ENCODE results near the gene STAM. TPM values are rescaled to one million over a fixed set of nuclear protein-coding genes. Genes with fewer than 3 reads are reported as not detected.

Gene STAM
- total RNA-seq, 1 experiment from 2014 or later, result 29.3 TPM

GRCh38 chr10:17624996-17625395 lies 19.0 kb upstream of the STAM start:
- TF ChIP-seq, protein P1, sequence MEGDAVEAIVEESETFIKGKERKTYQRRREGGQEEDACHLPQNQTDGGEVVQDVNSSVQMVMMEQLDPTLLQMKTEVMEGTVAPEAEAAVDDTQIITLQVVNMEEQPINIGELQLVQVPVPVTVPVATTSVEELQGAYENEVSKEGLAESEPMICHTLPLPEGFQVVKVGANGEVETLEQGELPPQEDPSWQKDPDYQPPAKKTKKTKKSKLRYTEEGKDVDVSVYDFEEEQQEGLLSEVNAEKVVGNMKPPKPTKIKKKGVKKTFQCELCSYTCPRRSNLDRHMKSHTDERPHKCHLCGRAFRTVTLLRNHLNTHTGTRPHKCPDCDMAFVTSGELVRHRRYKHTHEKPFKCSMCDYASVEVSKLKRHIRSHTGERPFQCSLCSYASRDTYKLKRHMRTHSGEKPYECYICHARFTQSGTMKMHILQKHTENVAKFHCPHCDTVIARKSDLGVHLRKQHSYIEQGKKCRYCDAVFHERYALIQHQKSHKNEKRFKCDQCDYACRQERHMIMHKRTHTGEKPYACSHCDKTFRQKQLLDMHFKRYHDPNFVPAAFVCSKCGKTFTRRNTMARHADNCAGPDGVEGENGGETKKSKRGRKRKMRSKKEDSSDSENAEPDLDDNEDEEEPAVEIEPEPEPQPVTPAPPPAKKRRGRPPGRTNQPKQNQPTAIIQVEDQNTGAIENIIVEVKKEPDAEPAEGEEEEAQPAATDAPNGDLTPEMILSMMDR (conservative IDR thresholded peaks at IDR 0.05), result no peak
- no peak overlapping the region for H4K91ac ChIP-seq (ENCODE audit: insufficient read length, low read depth, low read length)
- H3K14ac ChIP-seq (ENCODE audit: insufficient read depth, low read length), result no peak overlapping the region
- no peak overlapping the region for H3K18ac ChIP-seq (ENCODE audit: insufficient read length, low read depth, low read length)
- no peak for DNase-seq
- no peak overlapping the region for H3K4me2 ChIP-seq (ENCODE audit: insufficient read depth, insufficient read length, low read length)
- H3T11ph ChIP-seq (ENCODE audit: low read length), result no peak overlapping the region
- H3K27me3 ChIP-seq (ENCODE audit: insufficient read depth, low read length), result no peaks in the 10 kb centered on the region; the same call in 1 of the 2 replicates
- no peak overlapping the region for H2BK15ac ChIP-seq (ENCODE audit: low read depth, low read length)
- no peak overlapping the region for H4K8ac ChIP-seq (replicated peaks; ENCODE audit: insufficient read length, low read depth, low read length)
- H3K56ac ChIP-seq (ENCODE audit: insufficient read length, low read depth, low read length), result no peak overlapping the region
- no peak overlapping the region for H2BK5ac ChIP-seq (ENCODE audit: insufficient read length, low read length)
- H2BK12ac ChIP-seq (ENCODE audit: insufficient read length, low read depth, low read length), result no peak overlapping the region
- no peaks in the 10 kb centered on the region for H3K9me3 ChIP-seq (ENCODE audit: control insufficient read depth, low read depth, low read length)
- H3K79me2 ChIP-seq (ENCODE audit: insufficient read depth, low read length), result no peaks in the 10 kb centered on the region
- no peaks in the 10 kb centered on the region for H3K4me1 ChIP-seq (ENCODE audit: insufficient read depth, low read length)
- H3K4me3 Mint-ChIP-seq, result no peak overlapping the region
- H3K4me1 Mint-ChIP-seq, result peaks cover 0 to 3% of the 10 kb centered on the region in 2 experiments; a peak in 1 of 4 replicates
- H2AK5ac ChIP-seq (ENCODE audit: insufficient read length, low read length), result no peak overlapping the region
- no peak overlapping the region for H3K23ac ChIP-seq (ENCODE audit: insufficient read length, low read depth, low read length)
- H3K23me2 ChIP-seq (ENCODE audit: insufficient read length, low read depth, low read length, poor library complexity, severe bottlenecking), result no peaks in the 10 kb centered on the region
- no peak overlapping the region for H3K27ac Mint-ChIP-seq
- WGBS (ENCODE audit: extremely low coverage, insufficient read length, low lambda C conversion rate), result no CpG with 5 or more reads among the region's 3 CpGs
- no peak overlapping the region for H4K5ac ChIP-seq (ENCODE audit: insufficient read length, low read depth, low read length)
- peaks cover 4% of the 10 kb centered on the region; the same call in 1 of the 2 replicates for H3K27me3 Mint-ChIP-seq (ENCODE audit: low read depth)
- H3K9ac ChIP-seq (ENCODE audit: extremely low read depth, insufficient read length, low read length), result no peak overlapping the region
- no peak overlapping the region for H3K4ac ChIP-seq (ENCODE audit: low read depth, low read length)
- no peaks in the 10 kb centered on the region for H4K20me1 ChIP-seq (ENCODE audit: control insufficient read depth, insufficient read depth, insufficient read length)
- no peak overlapping the region for H2BK120ac ChIP-seq (ENCODE audit: low read depth, low read length, poor library complexity, severe bottlenecking)
- H3K79me1 ChIP-seq (ENCODE audit: insufficient read depth, low read depth, low read length, poor library complexity, severe bottlenecking), result no peaks in the 10 kb centered on the region
- no peak overlapping the region for H2BK20ac ChIP-seq (ENCODE audit: low read depth, low read length, poor library complexity, severe bottlenecking)
- peaks cover 3 to 8% of the 10 kb centered on the region in 2 experiments; a peak in 3 of 5 replicates for H3K9me3 Mint-ChIP-seq
- H3K27ac ChIP-seq (ENCODE audit: insufficient read length, low read depth, low read length), result no peak overlapping the region
- H2AFZ ChIP-seq (ENCODE audit: low read length), result no peak overlapping the region
- no peaks in the 10 kb centered on the region for H3K36me3 Mint-ChIP-seq (ENCODE audit: insufficient read depth in 1 of 3, low read depth in 3 of 3)

All from H9 (cell line).